HL-60 (cell line): ENCODE results near the gene CHRNA3.

Source experiments
- CTCF ChIP-seq: IDR thresholded peaks from one replicate; pipeline ENCODE4 v1.5.1; 2011; ENCODE audit warnings: low read length, control low read depth, inconsistent platforms; ENCODE audit not compliant: insufficient read depth
- POLR2AphosphoS5 ChIP-seq: IDR thresholded peaks from 2 replicates; pipeline ENCODE4 v1.6.1; 2012; ENCODE audit warnings: low read depth
- REST ChIP-seq: IDR thresholded peaks from 2 replicates; pipeline ENCODE4 v1.6.1; 2012; ENCODE audit warnings: low read depth; ENCODE audit not compliant: insufficient replicate concordance

GRCh38 chr15:78629031-78629715 is 8.4 kb upstream of the CHRNA3 start:
- TF ChIP-seq CTCF (no peak), REST (no peak), POLR2AphosphoS5 (no peak)
